HG03575 (cell line): ENCODE results near the gene LIFR.

ENCODE experiments used
- ATAC-seq: cut with Tn5 transposase; IDR thresholded peaks from one replicate; pipeline ENCODE4 v1.9.1; 2021; ENCODE audit not compliant: unreplicated experiment, insufficient number of reproducible peaks, low FRiP score; ENCODE audit errors: extremely low read depth

LIFR gene

GRCh38 chr5:38451074-38451725 lies 105.2 kb downstream of the LIFR start:
- no peak for ATAC-seq

GRCh38 chr5:38450627-38451026 lies 105.8 kb downstream of the LIFR start:
- no peak for ATAC-seq

- no peak for ATAC-seq
Measured at GRCh38 chr5:38448568-38449350, 107.7 kb downstream of the LIFR start.

GRCh38 chr5:38447786-38448185 lies 108.7 kb downstream of the LIFR start:
- no peak for ATAC-seq

DNA sequence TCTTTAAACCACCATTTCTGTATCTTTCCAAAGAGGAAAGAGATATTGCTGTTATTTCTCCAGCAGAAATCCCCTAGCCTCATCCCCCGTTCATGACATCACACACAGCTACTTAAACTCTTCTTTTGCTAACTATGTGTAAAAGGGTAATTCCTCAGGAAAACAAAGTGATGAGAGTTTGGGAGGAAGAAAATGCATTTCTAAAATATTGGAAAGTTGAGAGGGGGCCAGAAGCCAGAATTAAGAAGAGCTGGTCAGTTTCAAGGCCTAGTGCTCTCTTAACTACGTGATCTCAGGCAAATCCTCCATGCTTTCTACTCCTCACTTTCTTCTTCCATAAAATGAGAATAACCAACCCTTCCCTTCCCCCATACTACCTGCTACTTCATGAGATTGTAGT lies 109.4 kb downstream of the LIFR start:
- no peak for ATAC-seq

DNA sequence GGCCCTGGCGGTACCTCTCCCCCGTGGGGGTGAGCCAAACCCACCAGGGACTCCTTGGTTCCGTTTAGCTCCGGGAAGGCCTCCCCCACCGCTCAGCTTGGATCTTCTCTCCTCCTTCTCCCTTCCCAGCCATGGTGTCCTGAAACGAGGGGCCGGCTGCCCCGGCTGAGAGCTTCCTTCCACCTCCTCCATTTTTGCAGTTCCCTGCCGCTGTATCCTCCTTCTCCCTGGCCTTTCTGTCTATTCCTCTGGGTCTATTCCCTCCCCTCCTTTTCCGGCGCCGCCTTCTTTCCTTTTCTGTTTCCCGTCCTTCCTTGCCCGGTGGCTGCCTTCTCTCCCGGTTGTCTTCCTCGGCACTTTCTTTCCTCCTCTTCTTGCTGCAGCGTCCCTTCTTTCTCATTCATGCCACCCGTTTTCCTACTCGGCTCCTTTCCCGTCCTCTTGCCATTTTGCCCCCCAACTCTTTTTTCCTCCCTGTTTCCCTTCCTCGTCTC lies 110.4 kb downstream of the LIFR start:
- ATAC-seq, result no peak

DNA sequence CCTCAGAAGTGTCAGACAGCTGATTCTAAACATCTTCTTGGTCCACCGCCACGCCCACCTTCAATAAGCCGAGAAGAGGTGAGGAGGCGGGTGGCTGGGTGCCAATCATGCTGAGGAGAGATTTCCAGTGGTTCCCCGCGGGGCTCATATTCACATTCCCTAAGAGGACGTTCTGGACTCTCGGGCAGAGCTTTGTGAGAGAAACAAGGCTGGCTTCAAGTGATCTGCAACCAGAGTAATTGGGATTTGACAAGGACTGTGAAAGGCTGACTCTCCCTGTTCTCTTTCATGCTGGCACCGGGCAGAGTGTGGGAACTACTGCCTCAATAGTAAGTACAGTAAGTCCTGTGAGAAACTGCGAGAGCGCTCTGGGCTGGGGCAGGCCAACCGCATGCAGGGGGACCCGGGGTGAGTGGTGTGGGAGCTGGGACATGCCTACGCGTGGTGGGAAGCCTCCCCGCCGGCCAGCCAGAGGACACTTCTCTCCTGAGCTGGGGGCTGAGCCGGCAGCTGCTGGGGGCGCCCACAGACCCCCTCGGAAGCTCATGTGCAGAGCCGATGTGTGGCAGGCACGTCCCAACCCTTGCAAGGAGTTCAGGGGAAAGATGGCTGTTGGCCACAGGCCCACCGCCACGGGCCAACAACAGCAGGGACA lies 110.9 kb downstream of the LIFR start:
- ATAC-seq, result no peak

DNA sequence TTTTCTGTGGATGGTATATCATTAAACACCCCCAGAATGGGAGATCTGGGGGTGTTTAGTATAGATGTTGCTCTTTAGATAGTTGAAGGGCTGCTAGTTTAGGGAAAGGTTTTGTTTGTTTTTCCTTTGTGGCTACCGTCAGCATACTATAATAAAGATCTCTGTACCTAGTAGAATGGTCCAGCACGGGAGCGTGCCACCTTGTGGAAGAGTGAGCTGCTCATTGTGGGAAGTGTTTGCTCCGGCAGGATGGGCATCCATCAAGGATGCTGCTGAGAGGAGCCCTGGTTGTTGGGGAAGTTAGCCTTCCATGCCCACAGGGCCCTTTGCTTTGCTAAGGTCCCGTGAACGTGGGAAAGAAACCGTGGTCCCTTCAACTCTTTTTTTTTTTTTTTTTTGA lies 113.1 kb downstream of the LIFR start:
- no peak for ATAC-seq

GRCh38 chr5:38442247-38442573 lies 114.2 kb downstream of the LIFR start:
- ATAC-seq, result no peak

- peak; percentile 96 for ATAC-seq
Measured at GRCh38 chr5:38441453-38442246, 114.8 kb downstream of the LIFR start.

DNA sequence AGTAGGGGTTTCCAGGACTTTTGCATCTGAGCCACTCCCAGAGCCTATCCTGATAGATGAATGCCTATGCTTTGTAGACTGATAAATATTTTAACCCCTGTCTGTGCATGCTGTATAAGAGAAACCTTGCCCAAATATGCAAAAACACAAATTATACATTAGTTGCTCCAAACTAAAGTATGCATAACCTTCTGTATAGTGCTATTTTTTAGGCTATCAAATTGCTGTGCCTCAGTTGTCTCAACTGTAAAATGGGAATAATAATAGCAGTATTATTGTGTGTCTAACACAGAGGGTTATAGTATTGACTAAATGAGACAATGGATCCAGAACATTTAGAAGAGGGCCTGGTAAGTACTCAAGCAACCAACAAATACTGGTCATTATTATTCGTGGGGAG lies 117.7 kb downstream of the LIFR start:
- ATAC-seq, result no peak

DNA sequence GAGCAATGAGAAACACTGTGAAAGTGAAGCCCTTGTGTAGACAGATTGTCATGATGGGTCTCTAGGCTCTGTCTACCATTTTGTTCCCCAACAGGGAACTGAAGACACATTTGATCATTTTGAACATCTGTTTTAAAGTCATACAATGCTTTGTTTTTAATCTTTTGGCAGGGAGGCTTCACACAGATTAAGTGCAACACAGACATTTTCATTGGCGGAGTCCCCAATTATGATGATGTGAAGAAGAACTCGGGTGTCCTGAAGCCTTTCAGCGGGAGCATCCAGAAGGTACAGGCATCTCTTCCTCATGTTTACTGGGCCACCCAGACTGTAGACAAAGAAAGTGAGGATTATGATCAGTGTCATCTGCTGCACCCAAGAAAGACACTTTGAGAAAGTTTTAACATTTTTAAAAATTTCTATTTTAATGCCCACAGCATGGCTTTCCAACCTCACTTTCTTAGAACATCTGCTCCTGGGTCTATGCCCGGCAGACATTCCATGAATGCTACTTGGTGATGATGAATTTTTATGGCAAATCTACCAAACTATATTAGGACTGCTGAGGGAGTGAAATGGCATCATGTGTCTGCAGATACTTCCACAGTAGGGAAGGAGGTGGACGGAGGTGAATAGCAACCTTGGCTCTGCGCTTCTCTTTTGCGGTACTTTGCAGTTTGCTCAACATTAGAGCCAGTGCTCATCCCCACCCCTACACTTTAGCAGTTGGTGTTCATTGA lies 121.3 kb downstream of the LIFR start:
- ATAC-seq, result no peak

DNA sequence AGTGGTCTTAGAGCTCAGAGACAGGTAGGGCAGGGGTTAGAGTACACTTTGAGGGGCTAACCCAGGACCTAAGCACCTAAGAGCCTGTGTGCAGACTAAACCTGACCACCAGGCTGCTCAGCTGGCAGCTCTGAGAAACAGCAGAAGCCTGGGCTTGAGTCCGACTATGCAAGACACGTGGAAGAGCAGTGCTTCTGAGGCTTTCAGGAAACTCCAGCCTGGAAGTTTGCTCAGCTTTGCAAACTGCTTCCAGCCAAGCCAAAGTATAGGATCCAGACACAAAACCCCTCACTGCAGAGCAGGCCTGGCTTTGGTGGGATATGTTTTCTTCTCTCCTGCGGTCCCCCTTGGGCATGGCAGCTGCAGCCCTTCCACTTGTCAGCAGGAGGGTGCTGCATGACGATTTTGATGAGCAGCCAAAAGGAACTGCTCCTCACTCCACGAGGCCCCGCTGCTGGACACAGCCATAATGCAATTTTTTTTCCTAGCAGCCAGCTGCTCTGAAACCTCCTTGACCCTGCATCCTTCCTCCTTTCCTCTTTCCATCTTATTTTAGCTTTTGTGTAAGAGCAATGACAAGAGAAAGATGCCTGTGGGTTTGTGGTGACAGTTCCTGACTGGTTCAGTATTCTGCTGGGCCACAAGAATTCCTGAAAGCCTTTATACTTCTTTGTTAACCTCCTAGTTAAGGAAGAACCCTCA lies 123.1 kb downstream of the LIFR start:
- no peak for ATAC-seq

DNA sequence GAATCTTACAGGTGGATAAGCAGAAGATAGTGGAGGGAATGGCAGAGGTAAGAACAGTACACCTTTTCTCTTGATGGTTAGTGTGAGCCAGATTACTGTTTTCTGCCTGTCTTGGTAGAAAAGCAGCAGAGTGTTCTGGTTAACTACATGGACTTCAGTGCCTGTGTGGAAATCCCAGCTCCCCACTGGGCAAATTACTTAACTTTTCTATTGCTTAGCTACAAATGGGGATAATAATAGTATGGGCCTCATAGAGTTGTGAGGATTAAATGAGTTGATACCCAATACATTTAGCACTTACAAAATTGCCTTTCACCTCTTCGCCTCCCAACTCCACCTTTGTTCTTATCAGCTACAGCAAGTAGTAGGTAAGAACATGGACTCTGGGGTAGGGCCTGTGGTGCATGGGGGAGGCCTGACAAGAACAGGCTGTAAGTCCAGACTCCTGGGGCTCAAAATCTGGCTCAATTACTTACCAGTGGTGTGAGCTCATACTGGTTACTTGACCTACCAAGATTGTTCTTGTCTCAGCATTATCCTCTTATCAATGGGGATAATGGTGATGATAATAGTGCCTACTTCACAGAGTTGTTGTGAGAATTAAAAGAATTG lies 125.1 kb downstream of the LIFR start:
- no peak for ATAC-seq

GRCh38 chr5:38426986-38427950 lies 129.2 kb downstream of the LIFR start:
- no peak for ATAC-seq

DNA sequence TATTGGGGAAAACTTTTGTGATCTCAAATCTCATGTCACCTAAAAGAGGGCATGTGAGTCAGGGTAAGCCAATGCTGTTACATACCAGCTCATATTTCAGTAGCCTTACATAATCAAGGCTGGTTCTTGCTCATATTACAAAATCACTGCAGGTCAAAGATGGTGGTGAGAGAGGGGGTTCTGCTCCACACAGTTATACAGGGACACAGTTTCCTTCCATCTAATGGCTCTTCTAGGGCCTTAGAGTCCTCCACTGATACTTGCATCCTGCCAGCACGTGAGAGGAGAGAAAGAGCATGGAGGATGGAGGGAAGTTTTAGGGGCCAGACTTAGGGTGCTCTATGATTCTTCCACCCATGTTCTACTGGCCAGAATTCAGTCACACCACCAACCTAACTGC lies 130.0 kb downstream of the LIFR start:
- no peak for ATAC-seq
